ENCODE results near the gene LFNG. TPM values are rescaled to one million over a fixed set of nuclear protein-coding genes. Genes with fewer than 3 reads are reported as not detected.

LFNG gene
- total and polyA plus RNA-seq, 9 of the 15 experiments (the other 6 are each of a cell fraction or from before 2014, with no cell fraction given), result 0.03 to 0.89 (median 0.25) TPM; not detected in 1

DNA sequence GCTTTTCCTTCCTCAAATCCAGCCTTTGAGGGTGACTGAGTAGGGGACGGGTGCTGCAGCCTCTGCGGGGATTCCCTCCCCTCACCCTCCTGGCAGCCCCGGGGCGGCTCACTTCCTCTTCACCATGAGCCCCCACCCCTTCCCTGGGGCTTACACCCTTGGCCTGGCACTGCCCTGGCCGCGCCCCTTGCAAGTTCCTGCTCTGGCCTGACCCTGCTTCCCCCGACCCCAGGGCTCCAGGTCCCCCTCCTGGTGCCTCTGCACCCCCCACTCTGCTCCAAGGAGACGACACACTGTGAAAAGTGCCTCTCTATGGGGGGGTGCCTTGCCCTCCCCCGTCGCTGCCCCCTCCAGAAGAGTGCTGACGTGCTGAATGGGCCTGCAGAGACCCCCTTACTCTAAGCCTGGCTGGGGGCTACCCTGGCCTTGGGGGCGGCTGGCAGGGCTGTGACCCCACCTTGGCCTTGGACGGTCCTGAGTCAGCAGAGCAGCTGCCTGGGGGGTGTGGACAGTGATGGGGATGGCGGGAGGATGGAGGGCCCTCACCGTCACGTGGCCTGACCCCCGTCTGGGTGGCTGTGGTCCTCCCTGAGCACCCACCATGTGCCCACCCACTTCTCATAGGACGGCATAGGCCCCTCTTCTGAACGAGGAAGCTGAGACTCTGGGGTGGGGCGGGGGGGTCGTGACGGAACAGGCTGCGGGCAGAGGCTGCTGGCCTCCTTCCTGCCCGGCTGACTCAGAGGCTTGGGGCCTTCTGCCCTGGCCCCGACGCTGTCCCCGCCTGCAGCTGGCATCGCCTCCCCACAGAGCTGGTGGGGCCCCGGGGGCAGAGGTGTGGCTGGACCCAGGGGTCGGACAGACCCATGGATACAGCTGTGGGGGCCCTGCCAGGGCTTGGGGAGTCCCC is 9.8 kb downstream of the LFNG start:
- no peaks in the 10 kb centered on the region for H3K79me2 ChIP-seq (ENCODE audit: control insufficient read depth, insufficient read depth, low read length)
- no peak overlapping the region for H3K4me3 ChIP-seq
- H4K20me1 ChIP-seq (replicated peaks; ENCODE audit: control insufficient read depth, insufficient read depth, low read length), result no peaks in the 10 kb centered on the region
- DNase-seq (ENCODE audit: extremely low read depth in 1 of 4, low spot score in 3 of 4) (no peak), ATAC-seq (no peak), FAIRE-seq (no peak)
- no peak overlapping the region; the same call in 2 of the 3 replicates for H3K27ac ChIP-seq (ENCODE audit: extremely low read depth, low read depth, low read length)
- no peaks in the 10 kb centered on the region for H3K9me1 ChIP-seq (ENCODE audit: control insufficient read depth, insufficient read depth, low read length)
- H3K9ac ChIP-seq (ENCODE audit: insufficient read depth in 1 of 2, low read depth in 2 of 2, low read length in 2 of 2), result peak overlapping the region in 1 of 2 experiments; percentile 37; a peak in 2 of 4 replicates
- no peaks in the 10 kb centered on the region for H3K36me3 ChIP-seq (ENCODE audit: control insufficient read depth, insufficient read depth, low read length)
- 55% methylated on average over 24 of the region's 30 CpGs for WGBS (ENCODE audit: insufficient coverage, low coverage, missing lambda C conversion rate)
- in situ Hi-C loops (cut with MboI), result no loop called here
- intact Hi-C loops (cut with micrococcal nuclease), result no loop called here
- CTCF ChIA-PET (ENCODE audit: low intra/inter-chr PET ratio), result no interaction called here
- no peaks in the 10 kb centered on the region for H3K9me3 ChIP-seq (replicated peaks; ENCODE audit: control insufficient read depth, insufficient read depth, low read depth, low read length)
- no peaks in the 10 kb centered on the region for H3K27me3 ChIP-seq (ENCODE audit: control insufficient read depth in 2 of 2, insufficient read depth in 2 of 2, low read length in 2 of 2)
- no peak overlapping the region for H3K4me2 ChIP-seq (ENCODE audit: insufficient read depth, low read length)
- POLR2A ChIA-PET, result no interaction called here
- BruUV-seq (replicated peaks), result no TSS peak
- H3K4me1 ChIP-seq (replicated peaks in 1 of 2; ENCODE audit: control insufficient read depth in 2 of 2, insufficient read depth in 2 of 2, low read length in 2 of 2), result peaks cover 25 to 70% of the 10 kb centered on the region in 2 experiments
- H2AFZ ChIP-seq (ENCODE audit: low read depth, low read length), result no peak overlapping the region
- peak; percentile 25; the same call in 1 of the 2 replicates for TF ChIP-seq ZFX (CRISPR knock-in tag; IDR thresholded peaks at IDR 0.05)
- TF ChIP-seq, protein P1, sequence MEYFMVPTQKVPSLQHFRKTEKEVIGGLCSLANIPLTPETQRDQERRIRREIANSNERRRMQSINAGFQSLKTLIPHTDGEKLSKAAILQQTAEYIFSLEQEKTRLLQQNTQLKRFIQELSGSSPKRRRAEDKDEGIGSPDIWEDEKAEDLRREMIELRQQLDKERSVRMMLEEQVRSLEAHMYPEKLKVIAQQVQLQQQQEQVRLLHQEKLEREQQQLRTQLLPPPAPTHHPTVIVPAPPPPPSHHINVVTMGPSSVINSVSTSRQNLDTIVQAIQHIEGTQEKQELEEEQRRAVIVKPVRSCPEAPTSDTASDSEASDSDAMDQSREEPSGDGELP (CRISPR knock-in tag; IDR thresholded peaks at IDR 0.05; ENCODE audit: borderline replicate concordance), result peak; percentile 12; the same call in 1 of the 2 replicates
- TF ChIP-seq, protein P2, sequence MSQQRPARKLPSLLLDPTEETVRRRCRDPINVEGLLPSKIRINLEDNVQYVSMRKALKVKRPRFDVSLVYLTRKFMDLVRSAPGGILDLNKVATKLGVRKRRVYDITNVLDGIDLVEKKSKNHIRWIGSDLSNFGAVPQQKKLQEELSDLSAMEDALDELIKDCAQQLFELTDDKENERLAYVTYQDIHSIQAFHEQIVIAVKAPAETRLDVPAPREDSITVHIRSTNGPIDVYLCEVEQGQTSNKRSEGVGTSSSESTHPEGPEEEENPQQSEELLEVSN (IDR thresholded peaks at IDR 0.05; ENCODE audit: borderline replicate concordance in 1 of 2, extremely low read depth in 1 of 2, insufficient read depth in 1 of 2, insufficient read length in 1 of 2, low read depth in 1 of 2, low read length in 1 of 2, poor library complexity in 1 of 2, severe bottlenecking in 1 of 2), result peak in 1 of 2 experiments; percentile 43
- no peak for TF ChIP-seq SAFB (IDR thresholded peaks at IDR 0.05; ENCODE audit: borderline replicate concordance, low read depth, low read length)
- TF ChIP-seq, protein P3, sequence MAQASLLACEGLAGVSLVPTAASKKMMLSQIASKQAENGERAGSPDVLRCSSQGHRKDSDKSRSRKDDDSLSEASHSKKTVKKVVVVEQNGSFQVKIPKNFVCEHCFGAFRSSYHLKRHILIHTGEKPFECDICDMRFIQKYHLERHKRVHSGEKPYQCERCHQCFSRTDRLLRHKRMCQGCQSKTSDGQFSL (CRISPR knock-in tag; IDR thresholded peaks at IDR 0.05), result peak; percentile 63; the same call in 1 of the 2 replicates
- TF ChIP-seq, protein P3 (tag; IDR thresholded peaks at IDR 0.05), result no peak
- TF ChIP-seq, protein P4, sequence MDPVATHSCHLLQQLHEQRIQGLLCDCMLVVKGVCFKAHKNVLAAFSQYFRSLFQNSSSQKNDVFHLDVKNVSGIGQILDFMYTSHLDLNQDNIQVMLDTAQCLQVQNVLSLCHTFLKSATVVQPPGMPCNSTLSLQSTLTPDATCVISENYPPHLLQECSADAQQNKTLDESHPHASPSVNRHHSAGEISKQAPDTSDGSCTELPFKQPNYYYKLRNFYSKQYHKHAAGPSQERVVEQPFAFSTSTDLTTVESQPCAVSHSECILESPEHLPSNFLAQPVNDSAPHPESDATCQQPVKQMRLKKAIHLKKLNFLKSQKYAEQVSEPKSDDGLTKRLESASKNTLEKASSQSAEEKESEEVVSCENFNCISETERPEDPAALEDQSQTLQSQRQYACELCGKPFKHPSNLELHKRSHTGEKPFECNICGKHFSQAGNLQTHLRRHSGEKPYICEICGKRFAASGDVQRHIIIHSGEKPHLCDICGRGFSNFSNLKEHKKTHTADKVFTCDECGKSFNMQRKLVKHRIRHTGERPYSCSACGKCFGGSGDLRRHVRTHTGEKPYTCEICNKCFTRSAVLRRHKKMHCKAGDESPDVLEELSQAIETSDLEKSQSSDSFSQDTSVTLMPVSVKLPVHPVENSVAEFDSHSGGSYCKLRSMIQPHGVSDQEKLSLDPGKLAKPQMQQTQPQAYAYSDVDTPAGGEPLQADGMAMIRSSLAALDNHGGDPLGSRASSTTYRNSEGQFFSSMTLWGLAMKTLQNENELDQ (CRISPR knock-in tag; IDR thresholded peaks at IDR 0.05; ENCODE audit: borderline replicate concordance), result no peak
- TF ChIP-seq HOXB6 (CRISPR knock-in tag; IDR thresholded peaks at IDR 0.05; ENCODE audit: borderline replicate concordance), result no peak
- TF ChIP-seq, protein P5, sequence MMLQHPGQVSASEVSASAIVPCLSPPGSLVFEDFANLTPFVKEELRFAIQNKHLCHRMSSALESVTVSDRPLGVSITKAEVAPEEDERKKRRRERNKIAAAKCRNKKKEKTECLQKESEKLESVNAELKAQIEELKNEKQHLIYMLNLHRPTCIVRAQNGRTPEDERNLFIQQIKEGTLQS (IDR thresholded peaks at IDR 0.05), result no peak
- TF ChIP-seq, protein P5 (CRISPR knock-in tag; conservative IDR thresholded peaks at IDR 0.05), result no peak
- TF ChIP-seq, protein P6, sequence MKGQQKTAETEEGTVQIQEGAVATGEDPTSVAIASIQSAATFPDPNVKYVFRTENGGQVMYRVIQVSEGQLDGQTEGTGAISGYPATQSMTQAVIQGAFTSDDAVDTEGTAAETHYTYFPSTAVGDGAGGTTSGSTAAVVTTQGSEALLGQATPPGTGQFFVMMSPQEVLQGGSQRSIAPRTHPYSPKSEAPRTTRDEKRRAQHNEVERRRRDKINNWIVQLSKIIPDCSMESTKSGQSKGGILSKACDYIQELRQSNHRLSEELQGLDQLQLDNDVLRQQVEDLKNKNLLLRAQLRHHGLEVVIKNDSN (CRISPR knock-in tag; IDR thresholded peaks at IDR 0.05), result peak; percentile 49; the same call in 1 of the 2 replicates
